HL-60 (cell line): ENCODE measurements around the gene HEATR9.
A peak's percentile ranks its signal among the peaks of the same experiment; 100 is the strongest.

Source experiments
- CTCF ChIP-seq: IDR thresholded peaks from one replicate; pipeline ENCODE4 v1.5.1; 2011; ENCODE audit warnings: low read length, control low read depth, inconsistent platforms; ENCODE audit not compliant: insufficient read depth
- GABPA ChIP-seq: IDR thresholded peaks from 2 replicates; pipeline ENCODE4 v1.6.1; 2012; ENCODE audit warnings: low read depth
- POLR2AphosphoS5 ChIP-seq: IDR thresholded peaks from 2 replicates; pipeline ENCODE4 v1.6.1; 2012; ENCODE audit warnings: low read depth
- REST ChIP-seq: IDR thresholded peaks from 2 replicates; pipeline ENCODE4 v1.6.1; 2012; ENCODE audit warnings: low read depth; ENCODE audit not compliant: insufficient replicate concordance
- SPI1 ChIP-seq: IDR thresholded peaks from 2 replicates; pipeline ENCODE4 v1.6.1; 2012; ENCODE audit warnings: low read depth, mild to moderate bottlenecking, borderline replicate concordance

GRCh38 chr17:35849469-35850348 is 19.0 kb downstream of the HEATR9 start:
- TF ChIP-seq POLR2AphosphoS5 (no peak), CTCF (peak; percentile 55), REST (no peak), SPI1 (no peak), GABPA (no peak)
